Hepatic stellate cell (primary cell): Measurements from ENCODE around the gene HPS1.

Experiments used
- DNase-seq: peaks from one replicate; pipeline ENCODE4 v3.0.0; 2011; ENCODE audit warnings: low spot score

HPS1 gene

GRCh38 chr10:98411768-98412167 is 35.0 kb downstream of the HPS1 start:
- DNase-seq = peak; percentile 72

GRCh38 chr10:98411166-98411565 is 35.6 kb downstream of the HPS1 start:
- DNase-seq = no peak

GRCh38 chr10:98410759-98411158 is 36.0 kb downstream of the HPS1 start:
- no peak for DNase-seq

DNA sequence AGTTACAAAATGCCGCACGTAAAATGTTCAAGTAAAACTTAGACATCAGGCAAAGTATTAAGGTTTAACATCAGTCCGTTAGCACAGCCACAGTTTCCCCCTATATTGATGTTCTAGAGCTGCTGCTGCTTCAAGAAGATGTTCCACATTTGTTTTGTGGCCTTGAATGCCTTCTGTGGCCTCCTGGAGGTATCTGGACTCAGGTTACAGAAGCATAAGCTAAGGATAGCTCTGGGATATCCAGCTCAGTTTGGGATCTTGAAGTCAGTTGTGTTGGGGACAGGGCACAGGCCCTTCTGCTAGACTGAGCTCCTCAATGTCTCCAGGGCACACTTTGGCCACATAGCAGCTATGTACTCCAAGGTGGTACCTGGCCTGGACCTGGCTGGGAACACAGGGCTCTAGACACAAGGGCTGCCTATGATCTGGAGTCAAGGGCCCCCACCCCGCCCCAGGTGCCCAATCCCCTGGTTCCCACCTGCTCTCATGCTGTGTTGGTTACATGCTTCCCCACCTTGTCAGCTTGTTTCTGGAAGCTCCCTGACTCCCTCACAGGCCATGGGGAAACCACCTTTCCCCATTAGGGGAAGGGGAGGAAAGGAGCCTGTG is 36.5 kb downstream of the HPS1 start:
- no peak for DNase-seq

DNA sequence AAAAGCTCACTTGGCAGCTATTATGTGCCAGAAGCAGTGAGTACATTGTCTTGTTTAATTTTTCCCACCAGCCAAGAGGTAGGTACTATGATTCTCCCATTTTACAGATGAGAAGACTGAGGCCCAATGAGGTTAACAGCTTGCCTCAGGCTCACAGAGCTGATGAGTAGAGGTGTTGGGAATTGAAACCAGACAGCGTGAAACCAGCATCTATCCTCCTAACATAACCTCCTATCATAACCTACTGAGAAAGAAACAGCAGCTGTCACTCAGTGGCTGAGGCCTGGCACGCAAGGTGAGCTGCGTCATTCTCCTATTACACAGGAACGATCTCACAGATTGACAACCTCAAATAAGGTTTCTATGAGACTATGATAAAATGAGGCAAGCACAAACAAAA is 37.9 kb downstream of the HPS1 start:
- no peak for DNase-seq

- no peak for DNase-seq
These were observed 38.9 kb downstream of the HPS1 start for GRCh38 chr10:98407744-98408241.

DNA sequence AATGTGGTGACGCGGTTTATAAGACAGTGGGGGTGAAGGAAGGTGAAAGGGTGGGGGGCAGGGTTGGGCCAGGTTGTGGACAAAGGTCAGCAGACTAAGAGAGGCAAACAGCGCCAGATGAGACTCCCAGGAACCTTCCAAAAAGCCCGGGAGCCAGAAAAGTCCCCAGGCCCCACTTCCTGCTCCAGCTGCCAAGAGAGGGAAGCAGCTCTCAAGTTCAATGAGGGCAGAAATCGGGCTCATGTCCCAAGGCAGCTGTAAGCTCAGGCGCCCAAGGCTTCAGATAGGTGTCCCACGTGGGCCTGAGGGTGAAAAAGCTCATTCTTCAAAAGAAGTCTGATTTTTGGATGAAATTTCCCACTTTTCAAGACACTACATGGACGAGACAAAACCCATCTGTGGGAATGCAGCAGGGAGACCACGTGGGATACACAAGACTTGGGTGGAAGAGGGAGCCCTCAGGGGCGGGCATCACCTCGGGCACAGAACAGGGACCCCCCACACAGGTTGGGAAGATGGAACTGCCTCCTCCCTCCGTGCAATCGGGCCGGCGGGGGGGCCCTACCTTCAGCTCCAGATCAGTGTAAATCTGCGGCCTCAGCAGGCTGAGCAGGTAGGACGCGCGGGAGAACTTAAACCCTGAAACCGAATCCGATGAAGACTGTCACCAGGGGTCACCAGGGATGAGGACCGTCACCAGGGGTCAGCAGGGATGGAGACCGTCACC is 39.6 kb downstream of the HPS1 start:
- DNase-seq = no peak

DNA sequence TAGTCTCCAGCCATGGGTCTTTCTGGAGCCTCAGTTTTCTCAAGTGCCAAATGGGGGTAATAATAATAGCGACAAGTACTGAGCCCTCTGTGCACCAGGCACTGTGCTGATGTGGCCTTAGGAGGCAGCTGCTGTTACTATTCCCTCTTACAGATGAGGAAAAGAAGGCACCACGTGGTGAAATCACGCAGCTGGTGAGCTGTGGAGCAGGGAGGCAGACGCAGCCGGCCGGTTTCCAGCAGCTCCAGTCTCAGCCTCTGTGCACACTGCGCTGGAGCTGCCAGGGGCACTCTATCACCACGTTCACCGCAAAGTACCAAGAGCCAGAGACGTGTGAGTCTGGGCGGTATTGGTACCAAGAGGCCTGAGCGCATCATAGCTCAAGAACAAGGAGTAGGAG is 41.3 kb downstream of the HPS1 start:
- DNase-seq = no peak

DNA sequence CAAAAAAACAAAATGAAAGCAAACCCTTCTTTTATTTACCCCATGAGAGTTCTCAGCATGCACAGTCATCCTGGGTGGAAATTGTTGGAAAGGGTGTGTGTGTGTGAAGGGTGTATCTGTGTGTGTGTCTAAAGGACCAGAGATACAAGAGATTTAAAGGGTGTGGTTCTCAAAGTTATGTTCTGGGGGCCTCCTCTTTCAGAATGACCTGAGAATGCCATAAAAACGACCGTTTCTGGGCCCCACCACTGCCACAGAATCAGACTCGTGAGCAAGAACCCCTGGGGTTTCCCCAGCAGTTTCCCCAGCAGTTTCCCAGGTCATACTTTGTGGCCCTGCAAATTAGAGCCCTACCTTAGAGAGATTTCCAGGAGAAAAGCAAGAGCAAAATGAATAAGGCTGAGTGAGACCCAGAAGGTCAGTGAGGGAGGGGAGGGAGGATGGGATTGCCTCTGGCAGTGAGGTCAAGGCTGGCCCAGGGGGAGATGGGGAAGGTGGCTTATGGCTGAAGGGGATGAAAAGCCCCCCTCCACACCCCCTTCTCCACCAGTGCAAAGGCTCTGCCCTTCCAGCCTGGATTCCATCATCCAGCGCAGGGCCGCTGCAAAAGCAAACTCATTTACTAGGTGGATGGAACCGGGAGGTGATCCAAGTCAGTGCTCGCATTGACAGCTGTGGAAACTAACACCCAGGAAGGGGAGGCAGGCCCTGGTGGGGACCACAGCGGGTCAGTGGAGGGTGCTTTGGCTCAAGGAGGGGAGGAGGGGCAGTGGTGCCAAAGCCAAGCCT is 42.0 kb downstream of the HPS1 start:
- DNase-seq = peak; percentile 63

GRCh38 chr10:98403812-98404504 is 42.8 kb downstream of the HPS1 start:
- peak; percentile 53 for DNase-seq

- DNase-seq = no peak
These were observed 43.6 kb downstream of the HPS1 start for GRCh38 chr10:98402931-98403718.

- DNase-seq = no peak
These were observed 44.3 kb downstream of the HPS1 start for GRCh38 chr10:98402478-98402877.

DNA sequence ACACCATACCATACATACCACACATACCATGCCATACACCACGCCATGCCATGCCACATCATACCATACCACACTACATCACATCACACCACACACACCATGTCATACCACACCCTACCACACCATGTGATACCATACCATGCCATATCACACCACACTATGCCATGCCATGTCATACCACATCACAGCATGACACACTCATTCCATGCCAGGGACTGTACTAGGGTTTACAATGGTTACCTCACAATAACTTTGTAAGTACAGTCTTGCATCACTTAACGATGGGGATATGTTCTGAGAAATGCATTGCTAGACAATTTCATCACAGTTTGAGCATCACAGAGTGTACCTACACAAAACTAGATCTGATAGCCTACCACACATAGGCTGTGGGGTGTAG is 46.3 kb downstream of the HPS1 start:
- DNase-seq = no peak

DNA sequence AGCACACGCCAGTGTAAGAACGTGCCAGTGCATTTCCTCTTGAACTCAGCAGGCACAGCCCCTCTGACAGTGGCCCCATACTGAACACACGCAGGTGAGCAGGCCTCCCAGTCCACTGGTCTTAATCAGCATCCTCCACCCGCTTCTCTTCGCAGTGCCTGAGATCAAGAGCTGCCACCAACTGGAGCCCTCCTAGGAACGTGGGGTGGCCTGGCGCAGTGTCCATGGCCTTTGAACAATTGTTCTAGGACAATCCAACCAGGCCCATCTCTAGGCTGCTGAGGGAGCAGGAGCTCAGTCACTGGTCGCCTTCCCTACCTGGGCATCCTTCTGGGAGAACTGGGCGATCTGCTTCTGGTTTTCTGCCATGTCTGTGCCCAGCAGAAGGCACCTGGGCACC is 47.0 kb downstream of the HPS1 start:
- no peak for DNase-seq

DNA sequence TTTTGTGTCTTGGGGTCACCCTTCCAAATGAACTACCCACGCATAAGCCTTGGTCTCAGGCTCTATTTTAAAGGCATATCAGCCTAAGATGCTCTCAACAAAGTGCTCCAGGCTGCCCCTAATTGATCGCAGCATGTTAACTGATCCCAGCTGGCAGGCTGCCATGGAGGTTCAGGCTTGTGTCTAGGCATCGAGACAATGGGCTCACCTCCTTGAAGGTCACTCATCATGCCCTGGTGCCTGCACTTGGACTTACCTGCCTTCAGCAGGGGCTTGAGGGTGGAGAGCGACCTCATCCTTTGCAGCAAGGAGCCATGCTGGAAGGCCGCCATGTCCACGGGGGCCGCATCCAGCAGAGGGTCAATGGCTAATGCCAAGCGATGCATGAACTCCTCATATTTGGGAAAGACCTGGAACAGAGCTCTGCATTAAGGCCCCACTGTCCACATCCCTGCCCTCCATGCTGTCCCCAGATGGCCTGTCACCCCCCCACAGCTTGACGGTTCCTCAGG is 49.6 kb downstream of the HPS1 start:
- no peak for DNase-seq

DNA sequence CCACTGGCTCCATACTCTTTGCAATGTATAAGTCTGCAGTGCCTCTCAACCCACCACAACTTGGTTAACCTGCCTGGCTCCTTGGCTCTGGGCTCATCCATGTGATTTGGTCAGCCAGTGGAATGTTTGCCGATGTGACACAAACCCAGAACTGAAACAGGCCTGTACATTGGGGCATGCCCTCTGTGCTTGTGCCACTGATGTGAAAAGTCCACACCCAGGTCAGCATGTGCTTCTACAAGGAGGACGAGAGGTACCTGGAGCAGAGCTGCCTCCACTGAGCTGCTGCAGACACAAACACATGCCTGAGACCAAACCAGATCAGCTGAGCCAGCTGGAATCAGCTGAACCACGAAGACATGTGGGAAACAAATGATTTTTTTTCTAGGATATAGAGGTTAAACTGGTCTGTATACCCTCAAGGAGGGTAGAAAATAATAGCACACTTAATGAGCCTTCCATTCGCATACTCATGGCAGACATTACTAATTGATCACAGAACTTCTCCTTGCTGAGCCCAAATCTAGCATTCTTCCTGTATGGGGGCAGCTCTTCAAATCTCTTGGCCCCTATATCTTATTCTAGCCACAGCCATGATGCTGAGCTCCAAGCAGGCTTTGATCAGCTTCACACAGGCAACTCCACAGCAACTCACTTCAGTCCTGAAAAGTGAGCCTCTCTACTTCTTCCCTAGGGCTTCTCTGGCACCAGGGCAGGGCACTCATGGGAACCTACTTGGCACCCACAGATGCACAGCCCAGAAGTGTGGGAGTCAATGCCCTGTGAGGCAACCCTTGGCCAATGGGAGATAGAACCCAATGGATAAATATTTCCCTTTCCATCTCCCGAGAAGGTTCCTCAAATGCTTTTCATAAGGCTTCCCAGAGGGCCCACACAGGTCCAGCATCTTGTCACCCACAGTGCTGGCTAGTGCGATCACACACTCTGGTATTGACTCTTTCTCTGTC is 50.4 kb downstream of the HPS1 start:
- DNase-seq = no peak

- DNase-seq = no peak
These were observed 51.8 kb downstream of the HPS1 start for GRCh38 chr10:98394851-98395440.

GRCh38 chr10:98391578-98391991 is 55.1 kb downstream of the HPS1 start:
- no peak for DNase-seq

DNA sequence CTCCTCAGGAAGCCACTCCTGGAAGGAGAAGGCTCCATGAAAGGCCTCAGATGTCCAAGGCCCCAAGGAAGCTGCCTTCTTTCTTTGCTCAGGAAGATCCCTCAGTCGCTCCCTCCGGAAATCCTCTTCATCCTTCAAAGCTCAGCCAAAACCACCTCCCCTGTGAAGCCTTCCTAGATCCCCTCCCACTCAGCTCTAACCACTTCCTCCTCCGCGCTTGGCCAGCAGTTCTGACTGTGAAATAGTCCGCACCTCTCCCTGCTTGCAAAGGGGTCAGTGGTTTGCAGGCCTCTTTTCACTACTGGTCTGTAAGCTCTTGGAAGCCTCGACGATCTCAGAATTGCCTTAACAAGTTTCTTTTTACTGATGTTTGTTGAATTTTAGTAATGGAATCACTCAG is 55.7 kb downstream of the HPS1 start:
- DNase-seq = no peak

DNA sequence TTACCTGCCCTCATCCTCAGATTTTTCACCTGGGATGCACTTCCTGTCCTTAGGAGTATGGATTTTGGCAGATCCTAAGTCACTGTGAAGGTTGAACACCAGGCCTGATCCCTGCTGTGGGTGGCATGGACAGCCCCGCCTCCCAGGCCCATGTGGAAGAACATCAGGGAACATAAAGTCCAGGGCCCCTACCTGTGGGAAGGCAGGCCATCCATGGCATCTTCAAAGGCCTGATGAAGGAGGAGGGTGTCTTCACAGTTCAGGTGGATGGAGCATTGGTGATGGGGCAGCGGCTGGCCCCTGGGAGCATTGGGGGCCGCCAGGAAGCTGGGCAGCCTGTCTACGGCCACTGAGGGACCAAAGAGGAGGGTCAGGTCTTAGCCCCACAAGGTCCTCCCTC is 56.3 kb downstream of the HPS1 start:
- no peak for DNase-seq
